HG03045 (cell line): ENCODE results near the gene EXOC5.

Experiments
- ATAC-seq: cut with Tn5 transposase; IDR thresholded peaks from one replicate; pipeline ENCODE4 v1.9.1; 2021; ENCODE audit warnings: mild to moderate bottlenecking, moderate library complexity; ENCODE audit not compliant: unreplicated experiment

Gene EXOC5

GRCh38 chr14:57268161-57269069 is at the start of gene EXOC5, which contains the start of gene AP5M1:
Gene EXOC5 (minus strand): TSS chr14:57268905. CDS start chr14:57268648, 257 bp downstream.
Gene AP5M1 (plus strand): TSS chr14:57268971. CDS start chr14:57269315, 344 bp downstream.
- peak; percentile 91 for ATAC-seq

- ATAC-seq, result no peak
These were observed 48.6 kb upstream of the EXOC5 start for GRCh38 chr14:57317248-57317833.

DNA sequence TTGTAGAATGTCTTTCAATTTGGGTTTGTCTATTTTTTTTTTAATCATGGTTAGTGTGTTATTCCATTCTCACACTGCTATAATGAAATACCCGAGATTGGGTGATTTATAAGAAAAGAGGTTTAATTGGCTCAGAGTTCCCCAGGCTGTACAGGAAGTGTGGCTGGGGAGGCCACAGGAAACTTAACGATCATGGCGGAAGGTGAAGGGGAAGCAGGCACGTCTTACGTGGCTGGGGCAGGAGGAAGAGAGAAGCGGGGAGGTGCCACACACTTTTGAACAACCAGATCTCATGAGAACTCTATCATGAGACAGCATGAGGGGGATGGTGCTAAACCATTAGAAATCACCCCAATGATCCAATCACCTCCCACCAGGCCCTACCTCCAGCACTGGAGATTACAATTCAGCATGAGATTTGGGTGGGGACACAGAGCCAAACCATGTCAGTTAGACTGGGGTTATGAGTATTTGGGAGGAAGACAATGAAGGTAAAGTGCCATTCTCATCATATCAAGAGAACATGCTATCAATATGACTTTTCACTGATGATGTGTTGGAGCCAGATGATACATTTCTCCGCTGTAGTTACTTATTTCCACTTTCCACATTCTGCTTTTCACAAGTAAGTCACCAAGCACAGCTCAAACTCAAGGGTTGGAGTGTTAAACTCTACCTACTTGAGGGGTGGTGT is 45.8 kb upstream of the EXOC5 start:
- ATAC-seq, result no peak

- no peak for ATAC-seq
These were observed 34.2 kb upstream of the EXOC5 start for GRCh38 chr14:57302883-57303282.

DNA sequence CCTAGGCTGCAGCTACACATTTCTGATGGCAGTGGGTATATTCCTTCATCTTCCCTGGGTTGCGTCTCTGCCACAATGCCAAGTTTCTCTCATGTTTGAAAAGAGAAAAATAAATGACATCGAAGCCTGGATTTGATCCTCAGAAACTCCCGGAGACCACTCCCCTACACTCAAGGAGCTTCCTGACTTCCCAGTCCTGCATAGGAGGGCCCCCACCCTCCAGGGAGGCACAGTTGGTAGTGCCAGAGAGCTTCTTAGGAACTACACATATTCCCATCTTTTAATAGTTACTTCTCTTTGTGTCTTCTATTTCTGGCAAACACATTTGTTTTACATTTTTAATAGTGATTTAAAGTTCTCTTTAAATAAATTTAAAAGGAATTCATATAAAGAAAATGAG is 30.8 kb upstream of the EXOC5 start:
- no peak for ATAC-seq

- ATAC-seq, result no peak
These were observed 29.1 kb upstream of the EXOC5 start for GRCh38 chr14:57297852-57298251.

DNA sequence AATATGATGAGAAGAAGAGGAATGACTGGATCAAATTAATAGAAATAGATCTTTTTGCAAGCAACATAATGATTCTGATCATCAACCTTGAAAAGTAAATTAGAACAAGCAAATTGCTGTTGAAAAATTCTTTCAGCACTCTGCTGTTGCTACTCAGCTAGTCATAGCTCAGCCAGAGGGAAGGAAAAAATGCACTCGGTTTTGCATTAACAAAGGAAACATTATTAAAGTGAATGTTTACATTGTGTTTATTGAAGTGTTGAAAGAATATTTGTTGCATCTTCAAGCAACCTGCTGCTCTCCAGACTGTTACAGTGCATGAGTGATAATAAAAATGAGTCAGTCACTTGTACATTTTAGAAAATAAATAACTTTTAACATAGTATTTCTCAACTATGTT is 26.5 kb upstream of the EXOC5 start:
- no peak for ATAC-seq

DNA sequence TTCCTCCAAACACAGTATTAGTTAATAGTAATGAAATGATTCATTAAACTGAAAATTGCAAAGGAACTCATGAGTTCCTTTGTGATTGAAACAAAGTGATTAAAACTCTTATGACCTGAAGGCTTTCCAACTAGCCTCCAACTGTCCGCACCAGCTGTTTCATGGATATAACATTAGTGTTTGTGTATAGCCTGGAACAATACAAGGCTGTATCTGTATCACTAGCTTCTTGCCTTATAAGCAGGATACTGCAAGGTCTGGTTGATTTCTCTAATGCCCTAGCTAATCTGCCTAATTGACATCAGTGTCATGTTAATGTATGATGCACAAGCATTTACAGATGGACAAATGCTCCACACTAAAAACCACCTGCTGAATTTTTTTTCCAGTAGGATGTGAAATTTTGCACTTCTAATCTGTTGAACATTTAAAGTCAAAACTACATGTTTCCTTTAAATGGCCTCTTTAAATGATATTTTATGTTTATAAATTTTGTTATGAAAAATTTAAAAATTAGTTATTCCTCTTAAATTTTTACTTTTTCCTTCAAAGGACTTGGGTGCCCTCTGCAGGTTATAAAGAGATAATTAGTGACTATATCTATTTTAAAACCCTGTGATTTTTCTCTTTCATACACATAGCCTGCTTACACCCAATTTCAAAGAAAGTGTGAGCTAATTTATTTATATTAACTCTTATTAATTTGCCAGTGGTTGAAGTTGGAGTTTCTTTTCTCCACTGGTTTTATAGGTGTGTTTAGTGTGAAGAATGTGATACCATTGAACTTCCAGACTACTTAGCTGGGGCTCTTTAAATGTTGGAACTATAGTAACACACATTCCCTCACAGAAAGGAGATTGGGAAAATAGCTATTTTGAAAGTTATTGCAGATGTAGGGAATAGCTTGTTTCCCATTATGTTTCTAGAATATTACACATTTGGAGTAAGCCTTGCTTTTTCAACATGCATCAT is 25.4 kb upstream of the EXOC5 start:
- ATAC-seq, result no peak

- ATAC-seq, result no peak
These were observed 23.3 kb upstream of the EXOC5 start for GRCh38 chr14:57291692-57292647.

DNA sequence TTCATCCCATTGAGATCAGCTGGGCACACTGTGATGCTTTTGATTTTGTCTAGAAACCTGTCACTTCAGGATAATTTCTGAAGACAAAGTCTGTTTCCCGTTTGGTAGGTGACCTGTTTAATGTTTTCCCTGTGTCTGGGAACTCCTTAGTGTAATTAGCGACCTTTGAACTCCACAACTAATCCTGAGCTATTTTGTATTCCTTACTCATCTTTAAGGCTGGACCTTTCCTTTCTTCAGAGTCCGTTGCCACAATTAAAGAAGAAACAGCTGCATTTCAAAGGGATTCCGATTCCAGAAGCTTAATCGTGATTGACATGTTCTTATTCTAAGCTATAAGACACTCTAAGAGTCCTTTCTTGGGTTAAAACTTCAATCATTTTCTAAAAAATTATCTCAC is 22.0 kb upstream of the EXOC5 start:
- ATAC-seq, result no peak

DNA sequence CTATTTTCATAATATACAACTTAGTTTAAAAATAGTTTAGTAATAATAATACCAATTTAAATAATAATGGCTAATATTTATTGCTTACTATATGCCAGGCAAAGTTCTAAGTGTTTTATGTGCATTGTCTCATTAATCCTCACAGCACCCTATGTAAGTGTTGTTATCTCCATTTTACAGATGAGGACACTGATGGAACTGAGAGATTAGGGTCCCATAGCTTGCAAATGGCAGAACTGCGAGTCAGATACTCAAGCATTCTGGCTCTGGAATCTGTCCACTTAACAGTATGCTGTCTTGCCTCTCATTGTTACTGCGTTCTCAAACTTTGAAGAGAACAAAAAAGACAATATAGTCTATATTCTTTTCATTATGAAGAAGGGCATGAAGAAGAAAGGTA is 19.0 kb upstream of the EXOC5 start:
- no peak for ATAC-seq

DNA sequence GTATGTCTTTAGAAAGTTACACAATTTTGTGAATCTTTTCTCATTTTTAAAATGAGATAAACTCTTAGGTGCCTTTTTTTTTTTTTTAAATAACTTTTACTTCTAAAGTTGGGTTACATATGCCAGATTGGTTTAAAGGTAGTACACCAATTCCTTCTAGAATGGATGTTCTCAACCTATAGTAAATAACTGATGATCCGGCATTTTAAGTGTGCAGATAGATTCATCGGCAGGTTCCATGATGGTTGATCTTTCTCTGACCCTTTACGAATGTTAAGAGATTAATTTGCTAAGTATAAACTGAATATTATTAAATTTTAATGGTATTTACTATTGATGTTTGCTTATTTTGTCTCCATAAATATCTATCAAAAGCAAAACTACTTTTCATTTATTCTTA is 8.4 kb upstream of the EXOC5 start:
- ATAC-seq, result no peak

- ATAC-seq, result no peak
These were observed 6.4 kb upstream of the EXOC5 start for GRCh38 chr14:57275023-57275664.

DNA sequence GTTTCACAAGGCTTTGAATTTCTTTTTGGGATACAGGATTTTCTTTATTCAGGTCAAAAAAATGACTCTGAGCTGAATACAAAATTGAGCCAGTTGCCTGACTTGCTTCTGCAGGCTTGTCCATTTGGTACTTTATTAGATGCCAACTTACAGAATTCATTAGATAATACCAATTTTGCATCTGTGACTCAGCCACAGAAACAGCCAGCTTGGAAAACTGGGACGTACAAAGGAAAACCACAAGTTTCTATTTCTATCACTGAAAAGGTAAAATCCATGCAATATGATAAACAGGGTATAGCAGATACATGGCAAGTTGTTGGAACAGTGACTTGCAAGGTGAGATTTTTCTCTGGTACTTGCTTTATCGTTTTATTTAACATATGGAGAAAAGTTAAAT is 5.8 kb upstream of the EXOC5 start:
- ATAC-seq, result no peak

DNA sequence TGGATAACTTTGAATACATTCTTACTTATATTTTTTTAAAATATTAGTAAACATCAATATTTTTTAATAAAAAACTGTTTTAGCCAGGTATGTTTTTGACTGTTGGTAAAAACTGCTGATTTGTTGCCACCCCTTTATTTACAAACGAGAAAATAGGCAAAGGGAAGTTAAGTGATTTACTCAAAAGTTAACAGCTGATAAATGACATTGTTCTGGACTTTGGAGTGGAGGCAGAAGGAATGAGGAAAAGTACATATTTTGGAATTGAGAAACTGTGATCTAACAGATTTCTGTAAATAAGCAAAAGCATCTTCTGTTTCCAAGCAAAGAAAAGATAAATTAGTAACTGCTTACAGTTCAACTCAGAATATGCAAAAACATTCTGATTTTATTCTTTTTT is 4.5 kb upstream of the EXOC5 start:
- no peak for ATAC-seq

GRCh38 chr14:57266065-57266464 is 2.6 kb downstream of the EXOC5 start:
- no peak for ATAC-seq

GRCh38 chr14:57262117-57262516 is 6.6 kb downstream of the EXOC5 start:
- no peak for ATAC-seq

GRCh38 chr14:57261604-57262003 is 7.1 kb downstream of the EXOC5 start:
- ATAC-seq, result no peak

DNA sequence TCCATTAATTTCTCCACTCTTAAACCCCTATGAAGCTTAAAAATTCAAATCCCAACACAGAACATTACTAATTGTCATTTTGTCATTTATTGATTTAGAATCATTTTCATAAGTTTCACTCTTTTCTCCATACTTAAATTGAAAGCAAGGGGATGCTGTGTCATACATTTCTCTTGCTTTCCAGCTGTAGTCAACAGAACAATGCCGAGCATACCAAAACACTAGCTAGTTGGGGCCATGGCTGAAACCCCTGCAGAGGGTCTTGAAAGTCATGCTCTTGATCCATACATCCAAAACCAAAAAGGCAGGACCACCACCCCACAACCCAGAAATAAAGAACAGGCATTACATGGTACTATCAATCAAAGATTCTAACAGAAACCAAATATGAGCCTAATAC is 9.0 kb downstream of the EXOC5 start:
- ATAC-seq, result no peak
